ENCODE results near the gene CELF1.

CELF1 gene

GRCh38 chr11:47451990-47452389 is 100.9 kb downstream of the CELF1 start:
- in situ Hi-C loops (cut with MboI; ENCODE audit: low sequenced_read_pairs), result no loop called here

GRCh38 chr11:47451436-47451835 is 101.5 kb downstream of the CELF1 start:
- in situ Hi-C loops (cut with MboI; ENCODE audit: low sequenced_read_pairs), result no loop called here

DNA sequence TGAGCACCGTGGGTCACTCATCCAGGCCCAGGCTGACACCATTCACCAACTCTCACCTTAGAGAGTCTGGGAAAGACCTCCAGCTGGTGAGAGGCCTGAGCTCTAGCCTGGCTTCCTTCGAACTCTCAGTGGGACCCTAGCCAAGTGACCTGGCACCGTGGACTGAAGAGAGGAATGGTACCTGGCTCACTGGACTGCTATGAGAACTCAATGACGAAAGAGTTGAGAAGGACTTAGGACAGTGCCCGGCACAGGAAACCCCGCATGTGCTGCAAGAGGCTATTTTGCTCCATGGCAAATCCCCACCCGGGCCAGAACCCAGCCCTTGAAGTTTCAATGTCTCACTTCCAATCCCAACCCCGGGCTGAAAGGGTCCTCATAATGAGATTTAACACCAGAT is 103.4 kb downstream of the CELF1 start:
- in situ Hi-C loops (cut with MboI; ENCODE audit: low sequenced_read_pairs), result no loop called here

- in situ Hi-C loops (cut with MboI; ENCODE audit: low sequenced_read_pairs), result no loop called here
These were observed 104.1 kb downstream of the CELF1 start, which contains the start of gene RAPSN for GRCh38 chr11:47448566-47449427. Gene RAPSN, minus strand, starts transcription at chr11:47449136. Its CDS starts 172 bp downstream, at chr11:47448964.

DNA sequence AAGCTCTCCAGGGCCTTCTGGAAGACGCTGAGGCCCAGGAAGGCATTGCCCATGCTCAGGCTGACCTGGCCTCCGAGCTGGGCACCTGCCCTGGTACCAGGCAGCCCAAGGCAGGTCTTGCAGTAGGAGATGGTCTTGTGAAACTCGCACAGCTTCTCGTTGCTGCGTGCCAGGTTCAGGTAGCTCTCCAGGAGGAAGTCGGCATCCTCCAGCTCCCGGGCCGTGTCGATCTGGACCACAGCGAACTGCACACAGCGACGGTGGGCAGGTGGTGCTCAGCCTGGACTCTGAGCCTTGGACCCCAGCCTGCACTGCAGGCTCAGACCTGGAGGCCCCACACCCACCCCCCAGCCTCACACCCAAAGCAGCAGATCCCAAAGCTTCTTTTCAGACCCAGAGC is 105.0 kb downstream of the CELF1 start:
- in situ Hi-C loops (cut with MboI; ENCODE audit: low sequenced_read_pairs), result no loop called here

DNA sequence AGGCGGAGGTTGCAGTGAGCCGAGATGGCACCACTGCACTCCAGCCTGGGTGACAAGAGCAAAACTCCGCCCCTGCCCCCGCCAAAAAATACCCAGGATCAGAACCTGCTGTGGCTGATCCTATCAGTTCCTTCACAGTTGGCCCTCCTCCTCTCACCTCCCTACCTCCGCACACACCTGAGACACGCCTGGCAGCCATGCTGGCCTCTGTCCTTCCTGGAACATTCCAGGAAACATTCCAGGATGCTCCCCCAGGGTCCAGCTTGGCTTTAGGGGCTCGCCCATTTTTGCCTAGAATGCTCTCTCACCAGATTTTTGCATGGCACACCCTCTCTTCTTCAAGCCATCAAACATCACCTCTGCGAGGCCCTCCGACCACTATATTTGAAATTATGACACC is 106.1 kb downstream of the CELF1 start:
- in situ Hi-C loops (cut with MboI; ENCODE audit: low sequenced_read_pairs), result no loop called here

DNA sequence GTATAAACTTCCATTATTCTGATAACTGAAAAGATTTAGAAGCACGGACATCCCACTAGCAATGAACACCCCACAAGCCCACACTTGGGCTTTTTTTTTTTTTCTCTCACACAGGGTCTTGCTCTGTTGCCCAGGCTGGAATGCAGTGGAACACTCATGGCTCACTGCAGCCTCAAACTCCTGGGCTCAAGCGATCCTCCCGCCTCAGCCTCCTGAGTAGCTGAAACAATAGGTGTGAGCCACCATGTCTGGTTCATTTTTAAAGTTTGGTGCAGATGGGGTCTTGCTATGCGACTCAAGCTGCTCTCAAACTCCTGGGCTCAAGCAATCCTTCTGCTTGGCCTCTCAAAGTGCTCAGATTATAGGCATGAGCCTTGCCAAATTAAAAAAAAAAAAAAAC is 107.1 kb downstream of the CELF1 start:
- in situ Hi-C loops (cut with MboI; ENCODE audit: low sequenced_read_pairs), result no loop called here

- in situ Hi-C loops (cut with MboI; ENCODE audit: low sequenced_read_pairs), result no loop called here
These were observed 109.1 kb downstream of the CELF1 start for GRCh38 chr11:47443817-47444216.

DNA sequence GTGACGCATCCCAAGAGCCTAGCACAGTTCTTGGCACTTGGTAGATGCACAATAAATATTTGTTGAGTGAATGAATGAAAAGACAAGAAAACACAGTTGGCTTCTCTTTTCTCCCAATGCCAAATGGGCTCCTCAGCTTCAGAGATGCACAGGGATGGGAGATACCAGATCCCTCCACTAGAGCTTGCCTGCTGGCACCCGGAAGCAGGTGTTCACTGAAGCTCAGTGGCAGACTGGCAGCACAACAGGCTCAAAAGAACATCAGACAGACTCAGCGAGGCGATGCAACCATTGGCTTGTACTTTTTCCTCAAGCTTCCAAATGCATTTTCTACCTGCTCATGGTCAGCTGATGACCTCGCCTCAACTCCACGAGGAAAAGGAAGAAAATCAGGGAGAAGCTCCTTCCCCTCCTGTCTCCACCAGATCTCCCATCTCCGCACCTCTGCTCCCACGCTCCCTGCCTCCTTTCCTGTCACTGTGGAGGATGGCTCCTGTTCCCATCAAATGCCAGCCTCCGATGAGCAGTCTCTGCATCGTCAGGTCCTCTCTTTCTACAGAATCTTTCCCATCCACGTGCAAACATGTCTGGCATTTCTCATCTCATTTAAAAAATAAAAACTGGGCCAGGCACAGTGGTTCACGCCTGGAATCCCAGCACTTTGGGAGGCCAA is 109.8 kb downstream of the CELF1 start:
- in situ Hi-C loops (cut with MboI; ENCODE audit: low sequenced_read_pairs), result no loop called here

- in situ Hi-C loops (cut with MboI; ENCODE audit: low sequenced_read_pairs), result no loop called here
These were observed 110.4 kb downstream of the CELF1 start for GRCh38 chr11:47442514-47442913.

DNA sequence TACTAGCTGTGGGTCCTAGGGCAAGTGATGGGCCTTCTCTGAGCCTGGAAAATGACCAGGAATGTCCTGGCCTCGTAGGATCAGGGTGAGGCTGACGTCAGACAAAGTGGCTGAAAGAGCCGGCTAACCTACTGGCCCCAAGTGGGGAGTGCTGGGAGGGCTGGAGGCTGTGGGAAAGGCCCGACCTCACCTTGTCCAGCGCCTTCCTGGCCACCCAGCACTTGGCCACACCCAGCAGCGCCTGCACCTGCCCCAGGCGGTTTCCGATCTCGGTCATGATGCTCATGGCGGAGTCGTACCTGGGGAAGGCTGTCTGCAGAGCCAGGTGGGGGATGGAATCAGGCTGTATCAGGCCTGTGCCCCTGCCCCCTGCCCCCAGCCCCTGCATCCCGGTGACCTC is 111.5 kb downstream of the CELF1 start:
- in situ Hi-C loops (cut with MboI; ENCODE audit: low sequenced_read_pairs), result no loop called here

DNA sequence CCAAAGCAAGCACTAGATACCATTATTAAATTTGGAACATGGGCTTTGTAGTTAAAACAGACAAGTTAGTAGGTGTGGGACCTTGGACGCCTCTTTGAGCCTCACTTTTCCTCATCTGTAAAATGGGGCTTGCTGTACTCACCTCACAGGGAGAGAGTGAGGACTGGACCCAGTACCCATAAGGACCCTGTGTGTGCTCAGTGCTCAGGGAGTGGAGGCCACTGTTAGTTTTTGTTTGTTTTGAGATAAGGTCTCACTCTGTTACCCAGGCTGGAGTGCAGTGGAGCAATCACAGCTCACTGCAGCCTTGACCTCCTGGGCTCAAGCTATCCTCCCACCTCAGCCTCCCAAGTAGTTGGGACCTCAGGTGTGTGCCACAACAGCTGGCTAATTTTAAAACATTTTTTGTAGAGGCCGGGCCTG is 112.9 kb downstream of the CELF1 start:
- in situ Hi-C loops (cut with MboI; ENCODE audit: low sequenced_read_pairs), result no loop called here

DNA sequence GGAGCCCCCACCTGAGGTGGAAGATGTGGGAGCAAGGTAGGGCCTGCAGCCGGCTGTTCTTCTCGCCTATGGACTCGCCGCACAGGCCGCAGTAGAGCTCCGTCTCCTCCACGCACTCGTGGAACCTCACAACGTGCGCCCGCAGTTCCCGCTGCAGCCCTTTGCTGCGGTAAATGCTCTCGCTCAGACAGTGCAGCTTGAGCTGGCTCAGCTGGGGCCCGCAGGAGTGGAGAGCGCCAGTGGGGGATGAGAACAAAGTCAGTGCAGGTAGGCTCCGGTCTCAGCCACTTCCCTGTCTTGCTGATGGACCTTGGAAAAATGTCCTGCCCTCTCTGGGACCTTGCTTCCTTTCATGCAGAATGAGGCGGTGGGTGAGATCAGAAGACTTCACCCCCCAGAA is 114.2 kb downstream of the CELF1 start:
- in situ Hi-C loops (cut with MboI; ENCODE audit: low sequenced_read_pairs), result no loop called here

DNA sequence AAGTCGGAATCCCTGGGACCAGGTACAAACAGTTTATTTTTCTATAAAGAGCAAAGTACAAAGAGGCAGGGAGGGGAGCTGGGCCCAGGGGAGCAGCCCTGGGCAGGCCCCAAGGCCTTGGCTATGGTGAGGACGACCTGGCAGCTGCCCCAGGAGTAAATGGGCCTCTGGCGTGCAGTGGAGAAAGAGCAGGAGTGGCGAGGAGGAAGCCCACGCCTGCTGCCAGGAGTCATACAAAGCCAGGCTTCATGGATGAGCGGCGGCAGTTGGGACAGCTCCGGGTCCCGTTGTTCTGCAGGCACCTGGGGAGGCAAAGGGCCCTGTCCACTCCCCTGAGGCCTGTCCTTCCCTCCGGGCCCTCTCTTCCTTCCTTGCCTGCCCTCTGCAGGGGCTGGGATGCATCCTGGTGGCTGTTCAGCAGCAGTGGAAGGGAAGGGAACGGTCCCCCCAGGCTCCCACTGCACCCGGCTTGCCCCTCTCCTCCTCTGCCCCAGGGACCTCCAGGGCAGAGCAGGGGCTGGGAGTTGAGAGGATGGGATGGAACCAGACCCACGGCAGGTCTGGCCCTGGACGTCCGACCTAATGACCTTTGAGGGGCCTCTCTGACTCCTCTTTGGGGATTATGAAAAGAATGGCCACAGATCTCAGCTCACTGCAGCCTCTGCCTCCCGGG is 115.0 kb downstream of the CELF1 start:
- in situ Hi-C loops (cut with MboI; ENCODE audit: low sequenced_read_pairs), result no loop called here

DNA sequence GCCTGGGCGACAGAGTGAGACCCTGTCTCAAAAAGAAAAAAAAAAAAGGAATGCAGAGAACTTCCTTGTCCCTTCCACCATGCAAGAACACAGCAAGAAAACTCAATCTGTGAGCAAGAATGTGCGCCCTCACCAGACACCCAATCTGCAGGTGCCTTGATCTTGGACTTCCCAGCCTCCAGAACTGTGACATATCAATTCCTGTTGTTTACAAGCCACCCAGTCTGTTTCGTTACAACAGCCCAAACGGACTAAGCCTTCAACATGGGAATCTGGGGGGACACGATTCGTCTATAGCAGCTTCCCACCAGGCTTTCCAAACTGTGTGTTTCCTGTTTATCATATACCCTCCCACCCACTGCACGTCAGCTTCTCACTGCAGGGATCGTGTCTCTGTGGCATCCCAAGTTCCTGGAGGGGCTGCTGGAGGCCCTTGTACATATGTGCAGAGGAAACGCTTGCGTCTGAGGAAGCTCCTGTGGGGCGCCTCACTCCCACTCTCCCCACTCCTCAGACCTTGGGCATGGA is 115.7 kb downstream of the CELF1 start:
- in situ Hi-C loops (cut with MboI; ENCODE audit: low sequenced_read_pairs), result no loop called here

DNA sequence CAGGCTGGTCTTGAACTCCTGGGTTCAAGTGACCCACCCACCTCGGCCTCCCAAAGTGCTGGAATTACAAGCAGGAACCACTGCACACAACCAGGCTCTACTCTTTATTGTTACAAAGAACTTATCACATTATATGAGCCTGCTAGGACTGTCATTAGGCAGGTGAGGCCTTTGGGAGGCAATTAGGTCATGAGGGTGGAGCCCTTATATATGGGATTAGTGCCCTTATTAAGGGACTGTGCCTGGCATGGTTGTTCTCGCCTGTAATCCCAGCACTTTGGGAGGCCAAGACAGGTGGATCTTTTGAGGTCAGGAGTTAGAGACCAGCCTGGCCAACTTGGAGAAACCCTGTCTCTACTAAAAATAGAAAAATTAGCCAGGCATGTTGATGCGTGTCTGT is 116.2 kb downstream of the CELF1 start:
- in situ Hi-C loops (cut with MboI; ENCODE audit: low sequenced_read_pairs), result no loop called here

DNA sequence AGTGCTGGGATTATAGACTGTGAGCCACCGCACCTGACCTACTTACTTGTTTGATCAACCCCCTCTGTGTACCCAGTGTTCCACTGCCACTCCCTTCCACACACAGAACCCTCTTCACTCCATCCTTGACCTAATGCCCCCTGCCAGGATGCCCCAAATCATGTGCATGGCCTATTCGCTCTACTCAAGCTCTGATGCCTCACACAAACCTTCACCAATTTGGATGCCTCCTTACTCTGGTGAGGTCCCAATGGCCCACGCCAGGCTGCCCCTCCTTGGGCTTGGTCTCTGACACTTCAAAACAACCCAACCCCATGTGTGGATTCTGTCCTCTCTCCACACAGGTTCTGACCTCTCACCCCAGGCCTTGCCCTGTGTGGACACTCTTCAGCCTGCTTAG is 117.2 kb downstream of the CELF1 start:
- in situ Hi-C loops (cut with MboI; ENCODE audit: low sequenced_read_pairs), result no loop called here

DNA sequence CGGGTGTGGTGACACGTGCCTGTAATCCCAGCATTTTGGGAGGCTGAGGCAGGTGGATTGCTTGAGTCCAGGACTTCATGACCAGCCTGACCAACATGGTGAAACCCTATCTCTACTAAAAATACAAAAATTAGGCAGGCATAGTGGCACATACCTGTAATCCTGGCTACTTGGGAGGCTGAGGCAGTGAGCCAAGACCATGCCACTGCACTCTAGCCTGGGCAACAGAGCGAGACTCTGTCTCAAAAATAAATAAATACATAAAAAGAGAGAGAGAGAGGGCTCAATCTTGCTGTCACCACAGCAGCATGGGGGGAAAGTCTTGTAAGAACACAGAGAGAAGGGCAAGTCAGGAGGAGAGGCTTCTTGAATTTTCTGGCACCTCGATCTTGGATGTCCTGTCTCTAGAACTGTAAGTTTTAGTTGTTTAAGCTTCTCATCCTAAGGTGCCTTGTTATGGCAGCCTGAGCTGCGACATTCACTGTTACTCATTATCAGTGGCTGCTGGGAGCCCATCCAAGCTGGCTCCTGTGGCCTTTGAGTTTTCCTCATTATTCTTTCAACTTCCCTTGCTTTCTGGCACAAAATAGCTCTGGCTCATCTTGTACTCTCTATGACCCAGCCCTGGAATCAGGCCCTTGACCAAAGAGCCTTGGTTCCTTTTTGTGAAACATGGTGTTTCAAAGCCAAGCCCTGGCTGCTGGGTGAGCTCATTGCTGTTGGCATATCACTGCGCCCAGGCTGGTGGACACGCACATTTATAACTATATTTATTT is 118.7 kb downstream of the CELF1 start:
- in situ Hi-C loops (cut with MboI; ENCODE audit: low sequenced_read_pairs), result no loop called here

GRCh38 chr11:47433157-47433556 is 119.8 kb downstream of the CELF1 start:
- in situ Hi-C loops (cut with MboI; ENCODE audit: low sequenced_read_pairs), result no loop called here

DNA sequence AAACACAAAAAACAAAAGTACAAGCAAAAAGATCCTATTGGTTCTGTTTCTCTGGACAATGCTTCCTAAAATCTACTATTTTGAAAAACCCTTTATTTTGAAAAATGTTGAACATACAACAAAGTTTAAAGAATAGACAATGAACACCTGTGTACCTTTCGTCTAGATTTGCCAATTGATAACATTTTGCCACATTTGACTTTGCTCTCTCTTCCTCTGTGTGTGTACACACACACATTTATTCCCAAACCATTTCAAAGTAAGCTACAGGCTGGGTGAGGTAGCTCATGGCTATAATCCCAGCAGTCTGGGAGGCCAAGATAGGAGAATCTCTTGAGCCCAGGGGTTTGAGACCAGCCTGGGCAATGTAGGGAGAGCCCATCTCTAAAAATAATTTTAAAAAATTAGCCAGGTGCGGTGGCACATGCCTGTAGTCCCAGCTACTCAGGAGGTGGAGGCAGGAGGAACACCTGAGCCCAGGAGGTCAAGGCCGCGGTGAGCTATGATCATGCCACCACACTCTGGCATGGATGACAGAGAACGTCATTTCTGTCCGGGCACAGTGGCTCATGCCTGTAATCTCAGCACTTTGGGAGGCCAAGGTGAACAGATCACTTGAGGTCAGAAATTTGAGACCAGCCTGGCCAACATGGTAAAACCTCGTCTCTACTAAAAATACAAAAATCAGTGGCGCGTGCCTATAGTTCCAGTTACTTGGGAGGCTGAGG is 121.4 kb downstream of the CELF1 start:
- in situ Hi-C loops (cut with MboI; ENCODE audit: low sequenced_read_pairs), result no loop called here

All from HL-60/S4 treated with phorbol 12-myristate 13-acetate at 8.2 ng/mL for 4 days and 3 days (cell line).